HEK293 (cell line): Measurements from ENCODE around the gene NRP2.

ENCODE experiments used
- CTCF ChIA-PET: fragments of 350-600 bp; formaldehyde crosslinking; extraction: SDS; loops from one replicate; lab custom pipeline; 2021; ENCODE audit warnings: antibody characterized with exemption; lab: Yijun Ruan, JAX
- POLR2A ChIA-PET: fragments of 300-600 bp; formaldehyde crosslinking; extraction: SDS; loops from one replicate; lab custom pipeline; 2020; ENCODE audit warnings: antibody characterized with exemption, inconsistent platforms; lab: Yijun Ruan, JAX
- H3K27ac ChIP-seq: fragments of 200-500 bp; sonication (Bioruptor generic); 2 replicates; pipeline ENCODE4 v1.5.1; 2014; ENCODE audit warnings: low read depth, low read length, control low read depth, inconsistent platforms; ENCODE audit errors: extremely low read depth
- H3K36me3 ChIP-seq, 2 experiments: fragments of 200-500 bp in 1 of 2; sonication (Bioruptor generic) in 1 of 2; 1 replicate in 1 of 2; 2 replicates in 1 of 2; pipeline ENCODE4 v1.5.1; 2014 to 2017; ENCODE audit warnings: inconsistent platforms in 2 of 2, low read length in 2 of 2; ENCODE audit not compliant: control insufficient read depth in 2 of 2, insufficient read depth in 1 of 2
- H3K4me1 ChIP-seq: fragments of 200-500 bp; sonication (Bioruptor generic); 2 replicates; pipeline ENCODE4 v1.5.1; 2014; ENCODE audit warnings: mild to moderate bottlenecking, low read length, inconsistent platforms; ENCODE audit not compliant: control insufficient read depth, insufficient read depth
- H3K4me3 ChIP-seq: 2 replicates; pipeline ENCODE4 v1.5.1; 2011; ENCODE audit warnings: low read depth, mild to moderate bottlenecking, control low read depth, low read length, moderate library complexity
- H3K9me3 ChIP-seq: fragments of 200-500 bp; sonication (Bioruptor generic); 2 replicates; pipeline ENCODE4 v1.5.1; 2014; ENCODE audit warnings: low read depth, low read length, inconsistent platforms; ENCODE audit not compliant: control insufficient read depth, insufficient read depth
- EGR2 ChIP-seq: fragments of 450-650 bp; formaldehyde crosslinking; IDR thresholded peaks from 2 replicates; pipeline ENCODE4 v1.5.1; 2016; ENCODE audit warnings: low read depth, missing biosample characterization, missing genetic modification characterization
- HOXD13 ChIP-seq: sonication (generic); formaldehyde crosslinking; IDR thresholded peaks from 2 replicates; pipeline ENCODE4 v1.8.0; 2022; ENCODE audit warnings: missing genetic modification reagents, borderline replicate concordance
- KLF9 ChIP-seq: fragments of 450-650 bp; formaldehyde crosslinking; IDR thresholded peaks from 2 replicates; pipeline ENCODE4 v1.5.1; 2016; ENCODE audit warnings: missing biosample characterization, missing genetic modification characterization, low read depth
- MZF1 ChIP-seq: fragments of 450-650 bp; formaldehyde crosslinking; IDR thresholded peaks from 2 replicates; pipeline ENCODE4 v1.5.1; 2017; ENCODE audit warnings: missing biosample characterization, missing genetic modification characterization, borderline replicate concordance
- OSR2 ChIP-seq: fragments of 450-650 bp; formaldehyde crosslinking; IDR thresholded peaks from 2 replicates; pipeline ENCODE4 v1.5.1; 2016; ENCODE audit warnings: missing biosample characterization, missing genetic modification characterization
- RBAK ChIP-seq: fragments of 450-650 bp; formaldehyde crosslinking; IDR thresholded peaks from 2 replicates; pipeline ENCODE4 v1.5.1; 2016; ENCODE audit warnings: missing biosample characterization, missing genetic modification characterization
- ZNF138 ChIP-seq: fragments of 450-650 bp; formaldehyde crosslinking; IDR thresholded peaks from 2 replicates; pipeline ENCODE4 v1.5.1; 2016; ENCODE audit warnings: missing biosample characterization, missing genetic modification characterization, borderline replicate concordance
- ZNF223 ChIP-seq: fragments of 450-650 bp; formaldehyde crosslinking; IDR thresholded peaks from 2 replicates; pipeline ENCODE4 v1.5.1; 2016; ENCODE audit warnings: missing biosample characterization, missing genetic modification characterization
- ZNF274 ChIP-seq, 2 experiments: fragments of 200-500 bp in 1 of 2; fragments of 450-650 bp in 1 of 2; sonication (Bioruptor generic) in 1 of 2; formaldehyde crosslinking in 1 of 2; IDR thresholded peaks; 2 replicates each; pipeline versions ENCODE4 v1.5.1 to v1.6.1; 2014 to 2016; ENCODE audit warnings: borderline replicate concordance in 1 of 2, inconsistent platforms in 1 of 2, low read length in 1 of 2, missing biosample characterization in 1 of 2, missing genetic modification characterization in 1 of 2
- ZNF302 ChIP-seq: fragments of 450-650 bp; formaldehyde crosslinking; IDR thresholded peaks from 2 replicates; pipeline ENCODE4 v1.5.1; 2016; ENCODE audit warnings: missing biosample characterization, missing genetic modification characterization, low read depth
- ZNF335 ChIP-seq: fragments of 450-650 bp; formaldehyde crosslinking; conservative IDR thresholded peaks from 2 replicates; pipeline ENCODE4 v1.5.1; 2016; ENCODE audit warnings: missing biosample characterization, missing genetic modification characterization
- ZNF350 ChIP-seq: fragments of 450-650 bp; formaldehyde crosslinking; IDR thresholded peaks from 2 replicates; pipeline ENCODE4 v1.5.0; 2017; ENCODE audit warnings: missing biosample characterization, mild to moderate bottlenecking, missing genetic modification characterization
- ZNF600 ChIP-seq: fragments of 450-650 bp; formaldehyde crosslinking; IDR thresholded peaks from 2 replicates; pipeline ENCODE4 v1.5.1; 2016; ENCODE audit warnings: missing biosample characterization, missing genetic modification characterization
- ZNF658 ChIP-seq: fragments of 450-650 bp; formaldehyde crosslinking; IDR thresholded peaks from 2 replicates; pipeline ENCODE4; 2016; ENCODE audit warnings: missing biosample characterization, missing genetic modification characterization
- ZNF792 ChIP-seq: fragments of 450-650 bp; formaldehyde crosslinking; IDR thresholded peaks from 2 replicates; pipeline ENCODE4 v1.5.1; 2016; ENCODE audit warnings: missing biosample characterization, missing genetic modification characterization
- TF ChIP-seq, protein P1 (sequence below): fragments of 450-650 bp; formaldehyde crosslinking; IDR thresholded peaks from 2 replicates; pipeline ENCODE4 v1.5.1; 2016; ENCODE audit warnings: missing biosample characterization, missing genetic modification characterization
- TF ChIP-seq, protein P2 (sequence below): fragments of 450-650 bp; formaldehyde crosslinking; IDR thresholded peaks from 2 replicates; pipeline ENCODE4 v1.5.1; 2017; ENCODE audit warnings: missing biosample characterization, missing genetic modification characterization
- TF ChIP-seq, protein P3 (sequence below): fragments of 450-650 bp; formaldehyde crosslinking; IDR thresholded peaks from 2 replicates; pipeline ENCODE4 v1.5.1; 2016; ENCODE audit warnings: missing biosample characterization, missing genetic modification characterization
- TF ChIP-seq, protein P4 (sequence below): fragments of 450-650 bp; formaldehyde crosslinking; conservative IDR thresholded peaks from 2 replicates; pipeline ENCODE4 v1.5.1; 2016; ENCODE audit warnings: low read depth, missing biosample characterization, missing genetic modification characterization
- TF ChIP-seq, protein P5 (sequence below): fragments of 450-650 bp; formaldehyde crosslinking; IDR thresholded peaks from 2 replicates; pipeline ENCODE4 v1.5.1; 2016; ENCODE audit warnings: missing biosample characterization, missing genetic modification characterization

NRP2 gene

DNA sequence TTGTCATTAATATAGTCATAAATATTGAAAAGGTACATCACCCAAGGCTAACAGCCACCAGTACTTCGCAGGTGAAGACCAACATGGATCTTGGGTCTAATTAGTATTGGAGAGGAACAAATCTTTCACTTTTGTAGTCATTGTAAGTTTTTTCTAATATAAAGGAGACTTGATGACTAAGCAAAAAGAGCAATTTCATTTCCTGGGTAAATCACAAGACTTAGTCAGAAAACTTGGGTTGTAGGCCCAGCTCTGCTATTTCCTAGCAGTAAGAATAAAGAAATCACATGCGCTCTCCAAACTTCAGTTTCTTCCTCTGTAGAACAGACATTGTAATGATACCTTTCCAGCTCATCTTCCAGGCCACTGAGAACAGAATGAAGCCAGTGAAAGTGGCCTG lies 40.9 kb downstream of the NRP2 start:
- ChIA-PET CTCF (interaction anchor here (0.6 to 0.8 kb wide), 2 partner anchors 28 to 203 kb away, joined by 3 to 4 read pairs; no protein-coding TSS in a partner anchor), POLR2A (no interaction called here)
- TF ChIP-seq ZNF223 (tag by site-specific recombination) (no peak), ZNF302 (tag by site-specific recombination) (no peak), MZF1 (tag by site-specific recombination) (no peak), HOXD13 (CRISPR knock-in tag) (no peak), ZNF658 (tag by site-specific recombination) (no peak), ZNF600 (tag by site-specific recombination) (no peak), EGR2 (tag by site-specific recombination) (no peak), KLF9 (no peak), ZNF335 (no peak), ZNF350 (tag by site-specific recombination) (no peak), ZNF274 (IDR thresholded peaks at IDR 0.05; ENCODE audit: low read length) (no peak), ZNF274 (tag by site-specific recombination; IDR thresholded peaks at IDR 0.05; ENCODE audit: borderline replicate concordance) (no peak), ZNF792 (tag by site-specific recombination) (no peak), RBAK (tag by site-specific recombination) (no peak), ZNF138 (no peak), OSR2 (tag by site-specific recombination) (no peak)
- TF ChIP-seq, protein P1, sequence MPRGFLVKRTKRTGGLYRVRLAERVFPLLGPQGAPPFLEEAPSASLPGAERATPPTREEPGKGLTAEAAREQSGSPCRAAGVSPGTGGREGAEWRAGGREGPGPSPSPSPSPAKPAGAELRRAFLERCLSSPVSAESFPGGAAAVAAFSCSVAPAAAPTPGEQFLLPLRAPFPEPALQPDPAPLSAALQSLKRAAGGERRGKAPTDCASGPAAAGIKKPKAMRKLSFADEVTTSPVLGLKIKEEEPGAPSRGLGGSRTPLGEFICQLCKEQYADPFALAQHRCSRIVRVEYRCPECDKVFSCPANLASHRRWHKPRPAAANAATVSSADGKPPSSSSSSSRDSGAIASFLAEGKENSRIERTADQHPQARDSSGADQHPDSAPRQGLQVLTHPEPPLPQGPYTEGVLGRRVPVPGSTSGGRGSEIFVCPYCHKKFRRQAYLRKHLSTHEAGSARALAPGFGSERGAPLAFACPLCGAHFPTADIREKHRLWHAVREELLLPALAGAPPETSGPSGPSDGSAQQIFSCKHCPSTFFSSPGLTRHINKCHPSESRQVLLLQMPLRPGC, result no peak
- TF ChIP-seq, protein P2, sequence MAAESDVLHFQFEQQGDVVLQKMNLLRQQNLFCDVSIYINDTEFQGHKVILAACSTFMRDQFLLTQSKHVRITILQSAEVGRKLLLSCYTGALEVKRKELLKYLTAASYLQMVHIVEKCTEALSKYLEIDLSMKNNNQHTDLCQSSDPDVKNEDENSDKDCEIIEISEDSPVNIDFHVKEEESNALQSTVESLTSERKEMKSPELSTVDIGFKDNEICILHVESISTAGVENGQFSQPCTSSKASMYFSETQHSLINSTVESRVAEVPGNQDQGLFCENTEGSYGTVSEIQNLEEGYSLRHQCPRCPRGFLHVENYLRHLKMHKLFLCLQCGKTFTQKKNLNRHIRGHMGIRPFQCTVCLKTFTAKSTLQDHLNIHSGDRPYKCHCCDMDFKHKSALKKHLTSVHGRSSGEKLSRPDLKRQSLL (tag by site-specific recombination), result no peak
- TF ChIP-seq, protein P3, sequence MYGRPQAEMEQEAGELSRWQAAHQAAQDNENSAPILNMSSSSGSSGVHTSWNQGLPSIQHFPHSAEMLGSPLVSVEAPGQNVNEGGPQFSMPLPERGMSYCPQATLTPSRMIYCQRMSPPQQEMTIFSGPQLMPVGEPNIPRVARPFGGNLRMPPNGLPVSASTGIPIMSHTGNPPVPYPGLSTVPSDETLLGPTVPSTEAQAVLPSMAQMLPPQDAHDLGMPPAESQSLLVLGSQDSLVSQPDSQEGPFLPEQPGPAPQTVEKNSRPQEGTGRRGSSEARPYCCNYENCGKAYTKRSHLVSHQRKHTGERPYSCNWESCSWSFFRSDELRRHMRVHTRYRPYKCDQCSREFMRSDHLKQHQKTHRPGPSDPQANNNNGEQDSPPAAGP (tag by site-specific recombination), result no peak
- TF ChIP-seq, protein P4, sequence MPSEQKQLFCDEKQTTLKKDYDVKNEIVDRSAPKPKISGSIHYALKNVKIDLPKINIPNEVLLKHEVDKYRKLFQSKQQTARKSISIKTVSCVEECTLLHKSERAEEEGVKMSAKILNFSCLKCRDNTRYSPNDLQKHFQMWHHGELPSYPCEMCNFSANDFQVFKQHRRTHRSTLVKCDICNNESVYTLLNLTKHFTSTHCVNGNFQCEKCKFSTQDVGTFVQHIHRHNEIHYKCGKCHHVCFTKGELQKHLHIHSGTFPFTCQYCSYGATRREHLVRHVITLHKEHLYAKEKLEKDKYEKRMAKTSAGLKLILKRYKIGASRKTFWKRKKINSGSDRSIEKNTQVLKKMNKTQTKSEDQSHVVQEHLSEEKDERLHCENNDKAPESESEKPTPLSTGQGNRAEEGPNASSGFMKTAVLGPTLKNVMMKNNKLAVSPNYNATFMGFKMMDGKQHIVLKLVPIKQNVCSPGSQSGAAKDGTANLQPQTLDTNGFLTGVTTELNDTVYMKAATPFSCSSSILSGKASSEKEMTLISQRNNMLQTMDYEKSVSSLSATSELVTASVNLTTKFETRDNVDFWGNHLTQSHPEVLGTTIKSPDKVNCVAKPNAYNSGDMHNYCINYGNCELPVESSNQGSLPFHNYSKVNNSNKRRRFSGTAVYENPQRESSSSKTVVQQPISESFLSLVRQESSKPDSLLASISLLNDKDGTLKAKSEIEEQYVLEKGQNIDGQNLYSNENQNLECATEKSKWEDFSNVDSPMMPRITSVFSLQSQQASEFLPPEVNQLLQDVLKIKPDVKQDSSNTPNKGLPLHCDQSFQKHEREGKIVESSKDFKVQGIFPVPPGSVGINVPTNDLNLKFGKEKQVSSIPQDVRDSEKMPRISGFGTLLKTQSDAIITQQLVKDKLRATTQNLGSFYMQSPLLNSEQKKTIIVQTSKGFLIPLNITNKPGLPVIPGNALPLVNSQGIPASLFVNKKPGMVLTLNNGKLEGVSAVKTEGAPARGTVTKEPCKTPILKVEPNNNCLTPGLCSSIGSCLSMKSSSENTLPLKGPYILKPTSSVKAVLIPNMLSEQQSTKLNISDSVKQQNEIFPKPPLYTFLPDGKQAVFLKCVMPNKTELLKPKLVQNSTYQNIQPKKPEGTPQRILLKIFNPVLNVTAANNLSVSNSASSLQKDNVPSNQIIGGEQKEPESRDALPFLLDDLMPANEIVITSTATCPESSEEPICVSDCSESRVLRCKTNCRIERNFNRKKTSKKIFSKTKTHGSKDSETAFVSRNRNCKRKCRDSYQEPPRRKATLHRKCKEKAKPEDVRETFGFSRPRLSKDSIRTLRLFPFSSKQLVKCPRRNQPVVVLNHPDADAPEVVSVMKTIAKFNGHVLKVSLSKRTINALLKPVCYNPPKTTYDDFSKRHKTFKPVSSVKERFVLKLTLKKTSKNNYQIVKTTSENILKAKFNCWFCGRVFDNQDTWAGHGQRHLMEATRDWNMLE, result no peak
- TF ChIP-seq, protein P5, sequence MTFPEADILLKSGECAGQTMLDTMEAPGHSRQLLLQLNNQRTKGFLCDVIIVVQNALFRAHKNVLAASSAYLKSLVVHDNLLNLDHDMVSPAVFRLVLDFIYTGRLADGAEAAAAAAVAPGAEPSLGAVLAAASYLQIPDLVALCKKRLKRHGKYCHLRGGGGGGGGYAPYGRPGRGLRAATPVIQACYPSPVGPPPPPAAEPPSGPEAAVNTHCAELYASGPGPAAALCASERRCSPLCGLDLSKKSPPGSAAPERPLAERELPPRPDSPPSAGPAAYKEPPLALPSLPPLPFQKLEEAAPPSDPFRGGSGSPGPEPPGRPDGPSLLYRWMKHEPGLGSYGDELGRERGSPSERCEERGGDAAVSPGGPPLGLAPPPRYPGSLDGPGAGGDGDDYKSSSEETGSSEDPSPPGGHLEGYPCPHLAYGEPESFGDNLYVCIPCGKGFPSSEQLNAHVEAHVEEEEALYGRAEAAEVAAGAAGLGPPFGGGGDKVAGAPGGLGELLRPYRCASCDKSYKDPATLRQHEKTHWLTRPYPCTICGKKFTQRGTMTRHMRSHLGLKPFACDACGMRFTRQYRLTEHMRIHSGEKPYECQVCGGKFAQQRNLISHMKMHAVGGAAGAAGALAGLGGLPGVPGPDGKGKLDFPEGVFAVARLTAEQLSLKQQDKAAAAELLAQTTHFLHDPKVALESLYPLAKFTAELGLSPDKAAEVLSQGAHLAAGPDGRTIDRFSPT (tag by site-specific recombination), result no peak
- Histone ChIP-seq H3K4me3 (no peak overlapping the region), H3K27ac (no peak overlapping the region), H3K9me3 (no peaks in the 10 kb centered on the region), H3K4me1 (no peaks in the 10 kb centered on the region), H3K36me3 (peaks cover 0 to 46% of the 10 kb centered on the region in 2 experiments; a peak in 1 of 3 replicates)
